Skeletal muscle tissue (tissue), 4 donors: ENCODE measurements around the gene CA9. TPM values are rescaled to one million over a fixed set of nuclear protein-coding genes. Genes with fewer than 3 reads are reported as not detected.

Experiments
- H3K27ac ChIP-seq: one replicate; pipeline ENCODE4 v1.7.0; 2013; ENCODE audit warnings: mild to moderate bottlenecking, low read depth, low read length, inconsistent platforms
- H3K27me3 ChIP-seq, 3 donors: one replicate each; pipeline ENCODE4 v1.7.0; 2013; ENCODE audit warnings: low read length in 3 of 3; ENCODE audit not compliant: control insufficient read depth in 3 of 3, insufficient read depth in 3 of 3
- H3K36me3 ChIP-seq, 3 donors: one replicate each; pipeline ENCODE4 v1.7.0; 2013; ENCODE audit warnings: low read length in 3 of 3; ENCODE audit not compliant: control insufficient read depth in 3 of 3, insufficient read depth in 3 of 3
- H3K4me1 ChIP-seq, 3 donors: one replicate each; pipeline ENCODE4 v1.7.0; 2013; ENCODE audit warnings: low read length in 3 of 3, mild to moderate bottlenecking in 3 of 3; ENCODE audit not compliant: control insufficient read depth in 3 of 3, insufficient read depth in 3 of 3
- H3K4me3 ChIP-seq, 3 donors: one replicate each; pipeline ENCODE4 v1.7.0; 2013; ENCODE audit warnings: low read length in 3 of 3
- H3K9ac ChIP-seq, 3 donors: one replicate each; pipeline ENCODE4 v1.7.0; 2013; ENCODE audit warnings: low read length in 3 of 3, mild to moderate bottlenecking in 3 of 3, moderate library complexity in 2 of 3, low read depth in 1 of 3
- H3K9me3 ChIP-seq, 3 donors: one replicate each; pipeline ENCODE4 v1.7.0; 2013; ENCODE audit warnings: low read length in 3 of 3; ENCODE audit not compliant: control insufficient read depth in 3 of 3
- total RNA-seq: library from RNA; depleted of rRNA; stranded (reverse); fragments of >200 nt; gene quantifications from one replicate; pipeline ENCODE4 v1.2.3, GENCODE V29; 2014
- donor health status: Osteomylitis.

CA9 gene
- total RNA-seq, 1 donor from 2014 or later = under 0.01 TPM

DNA sequence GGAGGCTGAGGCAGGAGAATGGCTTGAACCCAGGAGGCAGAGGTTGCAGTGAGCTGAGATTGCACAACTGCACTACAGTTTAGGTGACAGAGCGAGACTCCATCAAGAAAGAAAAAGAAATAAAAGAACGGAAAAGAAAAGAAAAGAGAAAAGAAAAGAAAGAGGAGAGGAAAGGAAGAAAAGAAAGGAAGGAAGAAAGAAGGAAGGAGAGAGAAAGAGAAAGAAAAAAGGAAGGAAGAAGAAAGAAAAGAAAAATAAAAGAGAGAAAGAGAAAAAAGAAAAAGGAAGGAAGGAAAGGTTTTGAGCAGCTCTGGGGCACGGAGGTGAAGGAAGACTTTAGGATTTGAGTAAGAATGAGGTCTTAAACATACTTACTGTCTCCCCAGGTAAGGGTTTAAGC is 39.9 kb downstream of the CA9 start:
- no peak overlapping the region for H3K27ac ChIP-seq
- H3K36me3 ChIP-seq = peaks cover 85 to 89% (median 85%) of the 10 kb centered on the region in 3 donors
- H3K4me1 ChIP-seq = no peaks in the 10 kb centered on the region
- H3K4me3 ChIP-seq = no peak overlapping the region
- no peaks in the 10 kb centered on the region for H3K9me3 ChIP-seq
- no peaks in the 10 kb centered on the region for H3K27me3 ChIP-seq
- no peak overlapping the region for H3K9ac ChIP-seq

GRCh38 chr9:35714123-35714522 is 40.4 kb downstream of the CA9 start:
- H3K36me3 ChIP-seq = peaks cover 85 to 89% (median 87%) of the 10 kb centered on the region in 3 donors
- H3K9me3 ChIP-seq = no peaks in the 10 kb centered on the region
- H3K27ac ChIP-seq = no peak overlapping the region
- no peak overlapping the region for H3K4me3 ChIP-seq
- H3K4me1 ChIP-seq = no peaks in the 10 kb centered on the region
- no peaks in the 10 kb centered on the region for H3K27me3 ChIP-seq
- no peak overlapping the region for H3K9ac ChIP-seq

DNA sequence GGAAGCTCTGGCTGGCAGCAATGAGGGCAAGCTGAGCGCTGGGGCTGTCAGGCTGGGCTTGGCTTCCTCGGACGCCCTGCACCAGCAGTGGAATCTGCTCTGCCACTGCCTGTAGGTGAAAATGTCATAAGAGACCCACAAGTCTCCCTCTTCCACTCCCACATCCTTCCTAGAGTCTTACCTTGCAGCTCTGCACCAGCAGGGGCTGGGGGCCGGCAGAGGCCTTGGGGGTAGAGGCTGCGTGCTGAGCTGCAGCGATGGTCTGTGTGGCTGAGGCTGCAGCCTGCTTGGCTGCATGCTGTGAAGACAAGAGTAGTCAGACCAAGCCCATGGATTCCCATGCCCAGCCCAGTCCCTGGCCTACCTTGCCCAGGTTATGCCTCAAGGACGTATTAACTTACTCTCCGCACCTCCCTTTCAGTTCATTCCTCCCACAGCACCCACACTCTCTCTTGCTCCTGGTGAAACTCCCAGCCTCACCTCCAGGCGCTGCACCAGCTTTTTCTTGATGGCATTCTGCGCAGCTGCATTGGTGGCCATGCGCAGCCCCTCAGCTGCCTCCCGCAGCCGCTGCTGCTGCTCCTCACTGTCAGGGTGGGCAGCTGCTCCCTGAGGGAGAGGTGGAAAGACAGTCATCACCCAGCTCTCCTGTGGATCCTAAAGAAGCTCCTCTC is 41.0 kb downstream of the CA9 start:
- H3K27ac ChIP-seq = no peak overlapping the region
- H3K36me3 ChIP-seq = peaks cover 89 to 93% (median 92%) of the 10 kb centered on the region in 3 donors
- no peaks in the 10 kb centered on the region for H3K4me1 ChIP-seq
- no peaks in the 10 kb centered on the region for H3K9me3 ChIP-seq
- no peaks in the 10 kb centered on the region for H3K27me3 ChIP-seq
- H3K4me3 ChIP-seq = no peak overlapping the region
- no peak overlapping the region for H3K9ac ChIP-seq

DNA sequence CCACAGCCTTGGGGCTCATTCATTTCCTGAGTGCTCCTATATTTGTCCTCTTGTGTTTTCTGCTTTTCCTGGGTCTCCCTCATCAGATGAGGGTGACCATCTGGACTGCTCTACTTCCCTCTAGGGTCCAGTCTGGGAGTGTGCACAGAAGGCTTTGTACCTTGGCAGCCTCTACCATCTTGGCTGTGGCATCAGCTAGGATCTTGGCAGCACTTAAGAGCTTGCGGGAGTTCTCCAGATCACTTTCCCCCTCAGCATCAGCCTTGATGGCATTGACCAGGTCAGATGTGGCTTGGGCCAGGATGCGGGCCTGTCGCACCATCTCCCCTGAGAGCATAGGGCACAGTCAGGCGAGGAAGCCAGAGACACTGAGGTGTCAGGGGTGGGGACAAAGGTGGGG is 42.5 kb downstream of the CA9 start:
- no peak overlapping the region for H3K4me3 ChIP-seq

GRCh38 chr9:35717132-35717870 is 43.6 kb downstream of the CA9 start:
- H3K36me3 ChIP-seq = peaks cover 92 to 96% (median 95%) of the 10 kb centered on the region in 3 donors
- H3K9ac ChIP-seq = peak overlapping the region in 1 of 3 donors; percentile 8

More for the DNA sequence above, 42.5 kb downstream of the CA9 start:
- Histone ChIP-seq H3K4me1 (no peaks in the 10 kb centered on the region), H3K9ac (no peak overlapping the region), H3K9me3 (no peaks in the 10 kb centered on the region), H3K27me3 (no peaks in the 10 kb centered on the region), H3K27ac (no peak overlapping the region), H3K36me3 (peaks cover 90 to 96% (median 95%) of the 10 kb centered on the region in 3 donors)

GRCh38 chr9:35718721-35719511 is 45.2 kb downstream of the CA9 start:
- Histone ChIP-seq H3K36me3 (peaks cover 93 to 96% (median 96%) of the 10 kb centered on the region in 3 donors), H3K27me3 (no peaks in the 10 kb centered on the region), H3K4me1 (no peaks in the 10 kb centered on the region), H3K9me3 (no peaks in the 10 kb centered on the region), H3K4me3 (no peak overlapping the region), H3K27ac (no peak overlapping the region), H3K9ac (peak overlapping the region in 1 of 3 donors; percentile 11)

More at GRCh38 chr9:35717132-35717870, 43.6 kb downstream of the CA9 start:
- H3K4me3 ChIP-seq = no peak overlapping the region
- no peaks in the 10 kb centered on the region for H3K4me1 ChIP-seq
- no peak overlapping the region for H3K27ac ChIP-seq
- no peaks in the 10 kb centered on the region for H3K27me3 ChIP-seq
- H3K9me3 ChIP-seq = no peaks in the 10 kb centered on the region

DNA sequence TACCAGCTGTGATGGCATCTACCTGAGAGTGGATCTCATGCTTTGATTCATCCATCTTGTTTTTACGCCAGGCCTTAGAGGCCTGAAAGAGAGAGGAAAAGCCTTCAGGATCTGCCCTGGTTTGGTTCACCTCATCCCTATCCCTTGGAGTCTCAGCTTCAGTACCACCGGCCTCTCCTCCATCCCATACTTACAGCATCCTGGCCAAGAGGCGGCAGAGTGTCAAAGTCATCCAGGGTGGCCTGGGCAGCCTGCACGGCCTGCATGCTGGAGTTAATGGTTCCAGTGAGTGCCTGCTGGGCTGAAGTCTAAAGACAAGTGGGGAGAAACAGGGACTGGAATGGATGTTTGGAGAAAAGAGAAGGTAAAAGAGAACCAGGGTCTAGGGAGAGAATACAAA is 45.8 kb downstream of the CA9 start:
- H3K4me3 ChIP-seq = no peak overlapping the region
- no peaks in the 10 kb centered on the region for H3K4me1 ChIP-seq
- H3K9me3 ChIP-seq = no peaks in the 10 kb centered on the region
- H3K27me3 ChIP-seq = no peaks in the 10 kb centered on the region
- no peak overlapping the region for H3K27ac ChIP-seq
- peaks cover 93 to 96% (median 96%) of the 10 kb centered on the region in 3 donors for H3K36me3 ChIP-seq
- H3K9ac ChIP-seq = peak overlapping the region in 1 of 3 donors; percentile 11

DNA sequence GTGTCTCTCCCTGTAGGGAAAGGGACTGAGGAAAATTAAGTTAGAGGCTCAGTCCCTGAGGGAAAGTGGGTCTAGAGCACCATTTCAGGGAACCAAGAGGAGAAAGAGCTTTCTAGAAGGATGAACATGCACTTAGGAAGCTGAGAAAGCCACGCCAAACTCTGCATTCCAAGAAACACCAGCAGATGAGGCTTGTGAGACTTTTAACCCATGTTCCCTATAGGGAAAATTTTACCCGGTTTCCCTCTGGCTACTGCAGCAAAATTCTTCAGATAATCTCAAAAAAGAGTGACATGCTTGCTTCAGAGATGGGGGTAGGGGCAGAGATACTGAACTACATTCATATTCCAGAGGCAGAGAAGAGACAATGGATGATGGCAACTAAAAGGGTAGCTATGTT is 49.7 kb downstream of the CA9 start:
- Histone ChIP-seq H3K9me3 (no peaks in the 10 kb centered on the region), H3K9ac (no peak overlapping the region), H3K27me3 (no peaks in the 10 kb centered on the region), H3K4me1 (peaks cover 17 to 20% (median 17%) of the 10 kb centered on the region in 3 donors), H3K36me3 (peaks cover 69 to 71% (median 70%) of the 10 kb centered on the region in 3 donors), H3K4me3 (no peak overlapping the region), H3K27ac (no peak overlapping the region)

DNA sequence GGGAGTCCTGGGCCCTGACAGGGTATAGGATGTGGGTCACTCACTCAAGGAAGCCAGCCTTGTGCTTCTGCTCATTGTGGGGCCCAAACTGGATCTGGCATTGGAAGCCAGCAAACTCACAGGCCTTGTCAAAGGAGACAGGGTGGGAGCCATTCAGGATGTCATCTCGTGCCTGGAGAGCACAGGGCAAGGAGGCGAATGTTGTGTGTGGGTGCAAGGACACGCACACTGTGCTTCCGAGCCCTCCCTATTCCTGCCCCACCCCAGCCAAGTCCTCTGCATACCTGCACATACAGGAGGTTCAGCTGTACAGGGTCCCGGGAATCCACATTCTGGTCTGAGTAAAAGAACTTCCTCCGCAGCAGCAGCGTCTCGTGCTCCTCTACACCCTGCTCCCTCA is 50.2 kb downstream of the CA9 start:
- Histone ChIP-seq H3K27me3 (no peaks in the 10 kb centered on the region), H3K4me1 (peaks cover 22 to 24% (median 22%) of the 10 kb centered on the region in 3 donors), H3K9me3 (no peaks in the 10 kb centered on the region), H3K27ac (no peak overlapping the region), H3K4me3 (no peak overlapping the region), H3K36me3 (peaks cover 64 to 66% (median 65%) of the 10 kb centered on the region in 3 donors), H3K9ac (no peak overlapping the region)
